HG03196 (cell line): Measurements from ENCODE around the gene FAM90A1.
"Not testable (repeated sequence)": the region's sequence is repeated elsewhere in the genome, so short reads cannot be mapped to it uniquely, and the experiment has no call there.

Source experiments
- ATAC-seq: cut with Tn5 transposase; IDR thresholded peaks from one replicate; pipeline ENCODE4 v1.9.1; 2021; ENCODE audit not compliant: unreplicated experiment

FAM90A1 gene

GRCh38 chr12:8233935-8234495, 6.6 kb upstream of the FAM90A1 start:
- not testable (repeated sequence) for ATAC-seq

GRCh38 chr12:8233300-8233855, 6.0 kb upstream of the FAM90A1 start:
- ATAC-seq: not testable (repeated sequence)

GRCh38 chr12:8231666-8232608, 4.5 kb upstream of the FAM90A1 start:
- ATAC-seq: not testable (repeated sequence)

GRCh38 chr12:8231049-8231448, 3.6 kb upstream of the FAM90A1 start:
- not testable (repeated sequence) for ATAC-seq

GRCh38 chr12:8229486-8229885, 2.1 kb upstream of the FAM90A1 start:
- ATAC-seq: not testable (repeated sequence)

GRCh38 chr12:8228607-8229006, 1.2 kb upstream of the FAM90A1 start:
- not testable (repeated sequence) for ATAC-seq

- ATAC-seq: not testable (repeated sequence)
Measured at GRCh38 chr12:8227732-8228077, 287 bp upstream of the FAM90A1 start.

- no peak for ATAC-seq
Measured at GRCh38 chr12:8226355-8226754, 1.1 kb downstream of the FAM90A1 start.

GRCh38 chr12:8224782-8225181, 2.6 kb downstream of the FAM90A1 start:
- ATAC-seq: not testable (repeated sequence)

GRCh38 chr12:8223646-8224045, 3.8 kb downstream of the FAM90A1 start:
- not testable (repeated sequence) for ATAC-seq

GRCh38 chr12:8222303-8222702, 5.1 kb downstream of the FAM90A1 start:
- ATAC-seq: not testable (repeated sequence)

GRCh38 chr12:8221844-8222243, 5.6 kb downstream of the FAM90A1 start:
- ATAC-seq: not testable (repeated sequence)

- ATAC-seq: not testable (repeated sequence)
Measured at GRCh38 chr12:8221375-8221774, 6.0 kb downstream of the FAM90A1 start.

GRCh38 chr12:8218711-8219382, 8.6 kb downstream of the FAM90A1 start:
- ATAC-seq: not testable (repeated sequence)

GRCh38 chr12:8197685-8198308, 29.6 kb downstream of the FAM90A1 start:
- ATAC-seq: not testable (repeated sequence)

GRCh38 chr12:8188088-8188487, 39.3 kb downstream of the FAM90A1 start:
- ATAC-seq: not testable (repeated sequence)

- ATAC-seq: not testable (repeated sequence)
Measured at GRCh38 chr12:8184206-8184605, 43.2 kb downstream of the FAM90A1 start.

- not testable (repeated sequence) for ATAC-seq
Measured at GRCh38 chr12:8183346-8183745, 44.1 kb downstream of the FAM90A1 start.

GRCh38 chr12:8182923-8183322, 44.5 kb downstream of the FAM90A1 start:
- ATAC-seq: not testable (repeated sequence)

- not testable (repeated sequence) for ATAC-seq
Measured at GRCh38 chr12:8181271-8181670, 46.1 kb downstream of the FAM90A1 start.
